Subcutaneous abdominal adipose tissue (tissue), 5 donors: ENCODE measurements around the gene MYO1E.

Source experiments
- H3K27ac ChIP-seq: one replicate; pipeline ENCODE4 v1.7.0; 2013; ENCODE audit warnings: low read depth, mild to moderate bottlenecking, inconsistent platforms, low read length, moderate library complexity
- H3K27me3 ChIP-seq, 5 donors: one replicate each; pipeline ENCODE4 v1.7.0; 2013; ENCODE audit warnings: low read length in 5 of 5, inconsistent platforms in 1 of 5; ENCODE audit not compliant: control insufficient read depth in 5 of 5, insufficient read depth in 4 of 5
- H3K36me3 ChIP-seq, 5 donors: one replicate each; pipeline ENCODE4 v1.7.0; 2013; ENCODE audit warnings: low read length in 5 of 5; ENCODE audit not compliant: control insufficient read depth in 5 of 5, insufficient read depth in 5 of 5
- H3K4me1 ChIP-seq, 5 donors: one replicate each; pipeline ENCODE4 v1.7.0; 2013; ENCODE audit warnings: low read length in 5 of 5, mild to moderate bottlenecking in 3 of 5, moderate library complexity in 1 of 5; ENCODE audit not compliant: control insufficient read depth in 5 of 5, insufficient read depth in 5 of 5
- H3K4me3 ChIP-seq, 5 donors: one replicate each; pipeline ENCODE4 v1.7.0; 2013; ENCODE audit warnings: low read length in 5 of 5, low read depth in 1 of 5
- H3K9ac ChIP-seq, 5 donors: one replicate each; pipeline ENCODE4 v1.7.0; 2013; ENCODE audit warnings: low read length in 5 of 5, mild to moderate bottlenecking in 4 of 5, moderate library complexity in 3 of 5
- H3K9me3 ChIP-seq, 5 donors: one replicate each; pipeline ENCODE4 v1.7.0; 2013; ENCODE audit warnings: low read length in 5 of 5; ENCODE audit not compliant: control insufficient read depth in 5 of 5
- donor health status: healthy.
- donor health status: healthy.
- donor health status: healthy.
- donor health status: healthy.
- donor health status: healthy.

MYO1E gene

DNA sequence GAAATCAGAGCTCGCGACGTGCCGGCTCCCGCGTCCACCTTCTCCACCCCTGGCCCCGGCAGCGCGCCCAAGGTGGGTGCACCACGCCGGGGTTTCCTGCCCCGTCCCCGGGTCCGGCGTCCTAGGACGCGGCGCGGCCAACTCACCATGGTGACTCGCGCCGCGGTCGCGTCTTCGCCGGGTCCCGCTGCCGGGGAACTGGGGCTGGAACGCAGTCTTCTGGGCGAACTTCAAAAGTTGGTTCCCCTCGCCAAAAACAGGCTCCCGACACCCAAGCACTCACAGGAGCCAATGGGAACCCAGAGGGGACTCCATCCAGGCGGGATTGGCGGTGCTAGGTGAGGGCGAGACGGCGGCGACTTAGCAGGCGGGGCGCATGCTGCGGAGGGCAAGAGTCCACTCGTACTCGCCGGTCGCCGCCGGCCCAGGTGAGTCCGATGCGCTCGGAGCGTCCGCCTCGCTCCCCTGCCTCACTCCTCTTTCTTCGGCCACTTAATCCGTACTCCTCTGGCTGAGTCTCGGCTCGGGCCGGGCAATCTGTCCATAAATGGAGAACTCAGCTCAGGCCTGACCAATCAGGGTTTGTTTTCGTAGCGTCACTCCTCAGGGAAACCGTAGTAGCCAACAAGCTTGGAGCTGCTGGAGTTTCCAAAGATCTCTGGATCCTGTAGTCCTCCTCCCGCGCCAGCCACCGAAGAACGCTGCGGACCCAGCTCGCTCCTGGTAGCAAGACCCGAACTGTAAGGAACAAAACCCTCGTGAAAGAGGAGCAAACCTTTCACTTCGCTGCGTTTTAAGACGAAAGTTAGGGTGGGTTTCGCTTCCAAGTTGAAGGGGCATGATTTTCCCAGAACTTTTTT is at the start of gene MYO1E:
Gene MYO1E, minus strand, starts transcription at position 520 of the 860 bp plus-strand sequence. Its CDS starts 371 bp downstream, at position 149.
- Histone ChIP-seq H3K9me3 (no peaks in the 10 kb centered on the region), H3K4me3 (peak within 1 kb of the TSS; percentile 67 to 97 (median 95)), H3K27me3 (no peaks in the 10 kb centered on the region), H3K9ac (peak within 1 kb of the TSS; percentile 60 to 91 (median 84)), H3K27ac (peak within 1 kb of the TSS; percentile 84), H3K36me3 (no peaks in the 10 kb centered on the region), H3K4me1 (peaks cover 0 to 26% (median 9%) of the 10 kb centered on the region in 5 donors)

DNA sequence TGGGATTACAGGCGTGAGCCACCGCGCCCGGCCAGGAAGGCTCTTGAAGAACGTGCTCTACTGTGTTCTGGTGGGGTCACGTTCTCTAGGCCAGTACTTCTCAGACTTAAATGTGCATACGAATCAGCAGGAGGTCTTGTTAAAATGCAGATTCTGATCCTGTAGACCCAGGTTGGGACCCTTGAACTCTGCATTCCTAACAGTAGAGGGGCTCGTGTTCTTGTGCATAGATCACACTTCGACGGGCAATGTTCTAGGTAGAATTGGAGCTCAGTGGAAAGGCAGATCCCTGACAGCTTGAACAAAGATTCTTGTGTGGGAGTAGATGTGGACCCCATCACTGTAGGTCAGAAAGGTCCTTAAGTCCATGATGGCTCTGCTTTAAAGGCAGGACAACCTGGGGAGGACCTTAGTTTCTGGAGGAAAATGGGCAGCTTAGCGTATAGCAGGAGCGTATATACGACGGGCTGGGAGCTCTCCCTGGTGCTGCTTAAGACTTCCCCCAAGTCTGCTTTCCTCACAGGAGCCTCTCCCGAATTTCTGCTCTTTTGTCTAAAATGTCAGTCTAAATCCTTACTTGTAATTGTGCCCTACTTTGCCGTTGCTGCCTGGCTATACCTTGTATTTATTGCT is 48.4 kb upstream of the MYO1E start:
- Histone ChIP-seq H3K27ac (no peak overlapping the region), H3K4me1 (no peaks in the 10 kb centered on the region), H3K36me3 (no peaks in the 10 kb centered on the region), H3K9me3 (no peaks in the 10 kb centered on the region), H3K9ac (no peak overlapping the region), H3K4me3 (no peak overlapping the region), H3K27me3 (peaks cover 0 to 4% (median 0%) of the 10 kb centered on the region in 5 donors)

DNA sequence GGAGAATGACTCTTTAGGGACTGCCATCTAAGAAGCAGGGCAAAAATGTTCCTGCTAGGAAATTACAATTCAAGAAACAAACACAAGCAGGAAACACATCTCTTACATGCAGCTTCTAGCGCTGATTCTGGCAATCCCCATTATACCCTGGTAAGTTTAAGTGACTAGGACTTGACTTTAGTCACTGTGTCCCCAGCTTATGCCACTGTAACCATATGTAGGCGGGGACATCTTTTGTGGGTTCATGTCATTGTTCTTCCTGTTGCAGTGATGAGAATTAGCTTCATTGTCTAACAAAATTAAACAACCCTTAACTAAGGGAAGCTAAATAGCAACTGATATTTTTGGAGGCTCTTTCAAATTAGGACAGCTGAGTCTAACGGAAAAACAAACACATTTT is 47.4 kb upstream of the MYO1E start:
- Histone ChIP-seq H3K27me3 (peaks cover 0 to 4% (median 0%) of the 10 kb centered on the region in 5 donors), H3K4me1 (no peaks in the 10 kb centered on the region), H3K9ac (no peak overlapping the region), H3K27ac (no peak overlapping the region), H3K36me3 (no peaks in the 10 kb centered on the region), H3K9me3 (no peaks in the 10 kb centered on the region), H3K4me3 (no peak overlapping the region)

DNA sequence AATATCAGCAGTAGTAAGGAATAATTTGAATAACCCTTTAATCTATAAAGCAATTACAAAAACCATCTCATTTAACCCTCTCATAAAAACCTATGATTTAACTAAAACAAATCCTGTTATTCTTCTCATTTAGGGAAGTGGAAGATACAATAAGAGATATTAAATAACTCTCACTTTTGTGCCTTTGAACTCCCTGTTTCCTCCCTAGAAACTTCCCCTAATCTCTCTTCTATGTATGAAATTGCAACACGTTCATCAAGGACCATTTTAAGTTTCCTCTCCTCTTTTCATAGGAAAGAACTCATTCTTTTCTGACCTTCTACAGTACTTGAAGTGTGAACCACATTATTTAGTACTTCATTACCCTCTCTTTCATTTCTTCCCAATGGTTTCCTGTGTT is 46.5 kb upstream of the MYO1E start:
- H3K4me3 ChIP-seq = no peak overlapping the region
- H3K27me3 ChIP-seq = peaks cover 0 to 4% (median 0%) of the 10 kb centered on the region in 5 donors
- H3K4me1 ChIP-seq = no peaks in the 10 kb centered on the region
- no peaks in the 10 kb centered on the region for H3K9me3 ChIP-seq
- H3K36me3 ChIP-seq = no peaks in the 10 kb centered on the region
- no peak overlapping the region for H3K27ac ChIP-seq
- H3K9ac ChIP-seq = no peak overlapping the region

DNA sequence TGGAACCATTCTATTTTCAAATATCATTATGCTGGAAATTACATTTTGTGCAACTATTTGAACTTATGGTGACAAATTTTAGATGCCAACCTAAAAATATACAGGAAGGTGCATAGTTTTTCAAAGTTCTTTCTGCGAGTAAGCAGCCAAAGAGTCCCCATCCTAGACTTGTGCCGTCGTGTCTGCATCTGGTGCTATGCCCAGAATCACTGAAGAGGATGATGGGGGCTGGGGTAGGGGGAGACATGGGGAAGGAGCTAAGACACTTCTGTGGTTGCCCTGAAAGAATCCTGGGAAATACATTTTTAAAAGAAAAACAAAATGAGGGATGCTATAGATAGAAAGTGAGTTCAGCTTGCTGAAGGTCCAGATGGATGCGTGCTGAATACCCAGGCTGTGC is 44.1 kb upstream of the MYO1E start:
- no peaks in the 10 kb centered on the region for H3K36me3 ChIP-seq
- no peaks in the 10 kb centered on the region for H3K4me1 ChIP-seq
- no peak overlapping the region for H3K27ac ChIP-seq
- H3K9ac ChIP-seq = no peak overlapping the region
- peaks cover 0 to 4% (median 0%) of the 10 kb centered on the region in 5 donors for H3K27me3 ChIP-seq
- H3K9me3 ChIP-seq = no peaks in the 10 kb centered on the region
- H3K4me3 ChIP-seq = no peak overlapping the region

DNA sequence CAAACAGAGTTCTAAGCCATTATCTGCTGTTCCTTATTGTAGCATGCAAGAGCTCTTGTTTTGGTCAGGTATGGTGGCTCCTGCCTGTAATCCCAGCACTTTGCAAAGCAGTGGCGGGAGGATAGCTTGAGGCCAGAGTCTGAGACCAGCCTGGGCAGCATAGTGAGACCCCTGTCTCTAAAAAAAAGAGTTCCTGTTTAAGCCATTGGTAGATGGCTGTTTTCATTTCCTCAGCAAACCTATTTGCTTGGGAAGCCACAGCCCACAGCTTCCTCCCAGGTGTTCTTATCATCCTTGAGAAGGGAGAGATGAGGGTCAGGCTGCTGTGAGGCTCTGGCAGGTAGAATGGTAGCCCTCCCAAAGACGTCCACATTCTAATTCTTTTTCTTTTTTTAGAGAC is 40.9 kb upstream of the MYO1E start:
- peaks cover 0 to 4% (median 0%) of the 10 kb centered on the region in 5 donors for H3K27me3 ChIP-seq
- no peaks in the 10 kb centered on the region for H3K36me3 ChIP-seq
- H3K9ac ChIP-seq = no peak overlapping the region
- peaks cover 0 to 13% (median 0%) of the 10 kb centered on the region in 5 donors for H3K4me1 ChIP-seq
- H3K4me3 ChIP-seq = no peak overlapping the region
- H3K9me3 ChIP-seq = no peaks in the 10 kb centered on the region
- no peak overlapping the region for H3K27ac ChIP-seq

DNA sequence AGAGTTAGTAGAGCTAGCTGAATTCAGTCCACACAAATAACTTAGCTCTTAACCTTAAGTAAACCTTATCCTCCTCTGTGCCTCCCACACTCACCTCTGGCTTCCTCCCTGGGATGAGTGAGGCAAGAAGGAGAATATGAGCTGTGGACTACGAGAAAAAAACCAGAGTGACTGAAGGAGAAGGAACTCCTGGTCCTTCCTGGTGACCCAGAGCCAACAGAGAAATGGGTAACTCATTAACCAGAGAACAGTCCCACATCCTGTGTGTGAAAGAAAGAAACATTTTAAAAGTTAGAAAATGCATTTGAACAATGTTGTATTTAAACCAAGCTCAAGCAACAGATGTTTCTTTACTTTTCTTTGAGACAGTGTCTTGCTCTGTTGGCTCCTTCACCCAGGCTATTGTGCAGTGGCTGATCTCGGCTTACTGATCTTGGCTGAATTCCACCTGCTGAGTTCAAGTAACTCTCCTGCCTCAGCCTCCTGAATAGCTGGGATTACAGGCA is 37.8 kb upstream of the MYO1E start:
- no peaks in the 10 kb centered on the region for H3K36me3 ChIP-seq
- peaks cover 0 to 31% (median 5%) of the 10 kb centered on the region in 5 donors for H3K4me1 ChIP-seq
- no peak overlapping the region for H3K4me3 ChIP-seq
- H3K9ac ChIP-seq = no peak overlapping the region
- H3K27ac ChIP-seq = no peak overlapping the region
- H3K9me3 ChIP-seq = no peaks in the 10 kb centered on the region
- peaks cover 0 to 3% (median 0%) of the 10 kb centered on the region in 5 donors for H3K27me3 ChIP-seq

DNA sequence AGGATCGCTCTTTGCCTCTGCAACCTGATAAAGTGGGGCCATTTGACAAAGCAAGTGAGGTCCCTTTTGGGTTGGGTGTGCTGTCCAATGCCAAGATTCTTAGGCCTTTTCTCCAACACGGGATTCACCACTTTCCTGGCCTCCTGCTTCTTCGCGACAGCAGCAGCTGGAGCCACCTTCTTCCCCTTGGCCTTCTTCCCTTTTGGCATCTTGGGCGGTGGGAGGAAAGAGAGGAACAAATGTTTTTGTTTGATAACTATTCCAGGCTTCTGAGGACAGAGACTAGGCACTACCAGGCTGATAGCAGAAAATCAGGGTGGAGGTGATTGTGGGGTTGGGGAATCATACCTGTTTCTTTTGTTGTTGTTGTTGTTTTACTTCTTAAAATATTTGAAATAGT is 35.3 kb upstream of the MYO1E start:
- Histone ChIP-seq H3K9me3 (no peaks in the 10 kb centered on the region), H3K9ac (no peak overlapping the region), H3K27ac (no peak overlapping the region), H3K4me3 (no peak overlapping the region), H3K36me3 (no peaks in the 10 kb centered on the region), H3K4me1 (peaks cover 0 to 31% (median 5%) of the 10 kb centered on the region in 5 donors), H3K27me3 (peaks cover 0 to 3% (median 0%) of the 10 kb centered on the region in 5 donors)

DNA sequence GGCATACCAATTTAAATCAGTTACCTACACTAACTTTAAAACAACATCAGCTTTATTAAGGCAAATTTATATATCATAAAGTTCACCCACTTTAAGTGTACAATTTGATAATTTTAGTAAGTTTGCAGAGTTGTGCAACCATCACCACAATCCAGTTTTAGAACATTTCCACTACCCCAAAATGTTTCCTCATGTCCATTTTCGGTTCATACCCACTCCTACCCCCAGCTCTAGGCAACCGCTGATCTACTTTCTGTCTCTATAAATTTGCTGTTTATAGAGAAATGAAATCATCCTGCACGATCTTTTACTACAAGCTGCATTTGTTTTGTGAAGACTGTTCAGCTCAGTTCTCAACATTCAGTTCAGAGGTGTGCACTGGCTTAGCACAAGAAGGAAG is 33.8 kb upstream of the MYO1E start:
- Histone ChIP-seq H3K9ac (no peak overlapping the region), H3K4me1 (peaks cover 0 to 31% (median 5%) of the 10 kb centered on the region in 5 donors), H3K9me3 (no peaks in the 10 kb centered on the region), H3K36me3 (no peaks in the 10 kb centered on the region), H3K27ac (no peak overlapping the region), H3K4me3 (no peak overlapping the region), H3K27me3 (peaks cover 0 to 3% (median 0%) of the 10 kb centered on the region in 5 donors)

DNA sequence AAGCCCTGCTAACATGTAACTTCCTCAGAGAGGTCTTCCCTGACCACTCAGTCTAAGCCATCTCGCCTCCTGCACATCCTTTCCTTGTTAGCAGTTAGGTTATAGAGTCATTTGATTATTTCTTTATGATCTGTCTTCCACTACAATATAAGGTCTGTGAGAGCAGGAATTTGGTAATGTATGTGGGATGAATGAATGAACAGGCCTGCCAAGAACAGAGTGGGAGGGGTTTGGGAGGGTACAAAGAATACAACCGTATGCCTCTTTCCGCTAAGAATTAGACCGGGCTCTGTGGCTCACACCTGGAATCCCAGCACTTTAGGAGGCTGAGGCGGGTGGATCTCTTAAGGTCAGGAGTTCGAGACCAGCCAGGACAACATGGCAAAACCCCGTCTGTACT is 32.4 kb upstream of the MYO1E start:
- Histone ChIP-seq H3K36me3 (no peaks in the 10 kb centered on the region), H3K27ac (no peak overlapping the region), H3K9me3 (no peaks in the 10 kb centered on the region), H3K27me3 (peaks cover 0 to 3% (median 0%) of the 10 kb centered on the region in 5 donors), H3K4me1 (peaks cover 0 to 25% (median 5%) of the 10 kb centered on the region in 5 donors), H3K9ac (no peak overlapping the region), H3K4me3 (no peak overlapping the region)
